Measurements from ENCODE around the gene SCRN2.

Gene SCRN2

GRCh38 chr17:47797797-47798196, 43.3 kb downstream of the SCRN2 start:
- TF ChIP-seq ZFX (IDR thresholded peaks at IDR 0.05) (no peak), CTCF (conservative IDR thresholded peaks at IDR 0.05) (no peak)
- H3K27ac ChIP-seq, result no peak overlapping the region

- no peak for TF ChIP-seq CTCF (conservative IDR thresholded peaks at IDR 0.05)
- no peak for TF ChIP-seq ZFX (IDR thresholded peaks at IDR 0.05)
- no peak overlapping the region for H3K27ac ChIP-seq
Observed at GRCh38 chr17:47792979-47793378, 48.1 kb downstream of the SCRN2 start.

- TF ChIP-seq ZFX (IDR thresholded peaks at IDR 0.05) (no peak), CTCF (conservative IDR thresholded peaks at IDR 0.05) (no peak)
- H3K27ac ChIP-seq, result no peak overlapping the region
Observed at GRCh38 chr17:47792457-47792856, 48.6 kb downstream of the SCRN2 start.

GRCh38 chr17:47791025-47791424, 50.0 kb downstream of the SCRN2 start:
- no peak overlapping the region for H3K27ac ChIP-seq
- TF ChIP-seq CTCF (conservative IDR thresholded peaks at IDR 0.05), result no peak
- TF ChIP-seq ZFX (IDR thresholded peaks at IDR 0.05), result no peak

GRCh38 chr17:47789611-47790561, 51.2 kb downstream of the SCRN2 start:
- TF ChIP-seq CTCF (conservative IDR thresholded peaks at IDR 0.05), result peak; percentile 81
- no peak for TF ChIP-seq ZFX (IDR thresholded peaks at IDR 0.05)
- H3K27ac ChIP-seq, result no peak overlapping the region
